ENCODE measurements around the gene DNAJC4.

GRCh38 chr11:64239662-64240434 lies 9.5 kb downstream of the DNAJC4 start:
- TF ChIP-seq GATA2 (IDR thresholded peaks at IDR 0.05; ENCODE audit: low read depth, low read length) (no peak), GATA3 (IDR thresholded peaks at IDR 0.05; ENCODE audit: low read depth, low read length) (no peak)

Measured in SH-SY5Y (cell line).